GM12874 (cell line): ENCODE results near the gene AKR1C4.

Source experiments
- CTCF ChIP-seq: IDR thresholded peaks from 2 replicates; pipeline ENCODE4 v1.5.1; 2011; ENCODE audit warnings: low read depth, mild to moderate bottlenecking, control low read depth, low read length, moderate library complexity; ENCODE audit not compliant: insufficient read depth

Gene AKR1C4

GRCh38 chr10:5210261-5210660 lies 13.6 kb downstream of the AKR1C4 start:
- TF ChIP-seq CTCF = peak; percentile 25; the same call in 1 of the 2 replicates

- no peak for TF ChIP-seq CTCF
Observed at GRCh38 chr10:5211696-5212536, 15.3 kb downstream of the AKR1C4 start.

GRCh38 chr10:5216801-5217200 lies 20.2 kb downstream of the AKR1C4 start:
- no peak for TF ChIP-seq CTCF

GRCh38 chr10:5219262-5219661 lies 22.6 kb downstream of the AKR1C4 start:
- TF ChIP-seq CTCF = no peak

GRCh38 chr10:5229019-5229418 lies 32.4 kb downstream of the AKR1C4 start:
- no peak for TF ChIP-seq CTCF

- TF ChIP-seq CTCF = no peak
Observed at GRCh38 chr10:5233324-5233723, 36.7 kb downstream of the AKR1C4 start.

GRCh38 chr10:5234106-5234860 lies 37.6 kb downstream of the AKR1C4 start:
- TF ChIP-seq CTCF = no peak
